Parathyroid adenoma (tissue), 2 donors: ENCODE results near the gene POLR3E.

ENCODE experiments used
- H2AFZ ChIP-seq: fragments of 300-600 bp; sonication (generic); one replicate; pipeline ENCODE4 v1.7.0; 2017; ENCODE audit warnings: antibody characterized with exemption, mild to moderate bottlenecking
- H3K27ac ChIP-seq: fragments of 300-600 bp; sonication (generic); one replicate; pipeline ENCODE4 v1.7.0; 2017
- H3K27me3 ChIP-seq: fragments of 300-600 bp; sonication (generic); one replicate; pipeline ENCODE4 v1.7.0; 2017; ENCODE audit warnings: low read length; ENCODE audit not compliant: control insufficient read depth, insufficient read depth
- H3K36me3 ChIP-seq: fragments of 300-600 bp; sonication (generic); one replicate; pipeline ENCODE4 v1.7.0; 2017; ENCODE audit warnings: low read length; ENCODE audit not compliant: control insufficient read depth, insufficient read depth
- H3K4me1 ChIP-seq: fragments of 300-600 bp; sonication (generic); one replicate; pipeline ENCODE4 v1.7.0; 2017; ENCODE audit warnings: control low read depth
- H3K4me2 ChIP-seq: fragments of 300-600 bp; sonication (generic); one replicate; pipeline ENCODE4 v1.7.0; 2017; ENCODE audit warnings: low read length
- H3K4me3 ChIP-seq: fragments of 300-600 bp; sonication (generic); one replicate; pipeline ENCODE4 v1.7.0; 2017; ENCODE audit warnings: low read depth, low read length
- H3K79me2 ChIP-seq: fragments of 300-600 bp; sonication (generic); one replicate; pipeline ENCODE4 v1.7.0; 2017; ENCODE audit warnings: control low read depth
- H3K9ac ChIP-seq: fragments of 300-600 bp; sonication (generic); one replicate; pipeline ENCODE4 v1.7.0; 2017; ENCODE audit warnings: mild to moderate bottlenecking
- H3K9me3 ChIP-seq: fragments of 300-600 bp; sonication (generic); one replicate; pipeline ENCODE4 v1.7.0; 2017; ENCODE audit warnings: low read length; ENCODE audit not compliant: control insufficient read depth
- TF ChIP-seq, protein P1 (sequence below): fragments of 300-600 bp; sonication (generic); IDR thresholded peaks from one replicate; pipeline ENCODE4 v1.7.0; 2017; ENCODE audit warnings: antibody characterized with exemption, mild to moderate bottlenecking
- donor health status: primary hyperparathyroidism.

The POLR3E gene

DNA sequence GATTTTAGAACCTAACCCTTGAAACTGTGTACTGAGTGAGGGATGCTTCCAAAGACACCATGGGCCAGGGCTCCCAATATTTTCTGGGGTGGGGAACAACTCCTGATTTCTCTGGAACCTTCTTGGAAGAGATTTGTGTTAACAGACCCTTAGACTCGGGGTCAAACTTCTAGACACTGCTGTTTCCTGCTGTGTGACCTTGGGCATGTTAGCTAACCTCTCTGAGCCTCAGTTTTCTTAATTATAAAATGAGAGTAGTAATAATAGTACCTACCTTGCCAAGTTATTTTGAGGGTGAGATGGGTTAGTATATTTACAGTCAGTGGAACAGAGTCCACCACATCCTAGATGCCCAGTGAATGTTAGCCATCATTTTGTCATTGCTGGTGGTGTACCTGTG lies 18.8 kb downstream of the POLR3E start:
- H3K36me3 ChIP-seq, result no peaks in the 10 kb centered on the region
- H3K27ac ChIP-seq, result no peak overlapping the region
- TF ChIP-seq, protein P1, sequence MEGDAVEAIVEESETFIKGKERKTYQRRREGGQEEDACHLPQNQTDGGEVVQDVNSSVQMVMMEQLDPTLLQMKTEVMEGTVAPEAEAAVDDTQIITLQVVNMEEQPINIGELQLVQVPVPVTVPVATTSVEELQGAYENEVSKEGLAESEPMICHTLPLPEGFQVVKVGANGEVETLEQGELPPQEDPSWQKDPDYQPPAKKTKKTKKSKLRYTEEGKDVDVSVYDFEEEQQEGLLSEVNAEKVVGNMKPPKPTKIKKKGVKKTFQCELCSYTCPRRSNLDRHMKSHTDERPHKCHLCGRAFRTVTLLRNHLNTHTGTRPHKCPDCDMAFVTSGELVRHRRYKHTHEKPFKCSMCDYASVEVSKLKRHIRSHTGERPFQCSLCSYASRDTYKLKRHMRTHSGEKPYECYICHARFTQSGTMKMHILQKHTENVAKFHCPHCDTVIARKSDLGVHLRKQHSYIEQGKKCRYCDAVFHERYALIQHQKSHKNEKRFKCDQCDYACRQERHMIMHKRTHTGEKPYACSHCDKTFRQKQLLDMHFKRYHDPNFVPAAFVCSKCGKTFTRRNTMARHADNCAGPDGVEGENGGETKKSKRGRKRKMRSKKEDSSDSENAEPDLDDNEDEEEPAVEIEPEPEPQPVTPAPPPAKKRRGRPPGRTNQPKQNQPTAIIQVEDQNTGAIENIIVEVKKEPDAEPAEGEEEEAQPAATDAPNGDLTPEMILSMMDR, result no peak
- no peaks in the 10 kb centered on the region for H3K9me3 ChIP-seq
- no peak overlapping the region for H3K9ac ChIP-seq
- peaks cover 6% of the 10 kb centered on the region for H3K79me2 ChIP-seq
- H3K4me2 ChIP-seq, result no peak overlapping the region
- H2AFZ ChIP-seq, result no peak overlapping the region
- no peaks in the 10 kb centered on the region for H3K4me1 ChIP-seq
- H3K27me3 ChIP-seq, result no peaks in the 10 kb centered on the region
- H3K4me3 ChIP-seq, result no peak overlapping the region

DNA sequence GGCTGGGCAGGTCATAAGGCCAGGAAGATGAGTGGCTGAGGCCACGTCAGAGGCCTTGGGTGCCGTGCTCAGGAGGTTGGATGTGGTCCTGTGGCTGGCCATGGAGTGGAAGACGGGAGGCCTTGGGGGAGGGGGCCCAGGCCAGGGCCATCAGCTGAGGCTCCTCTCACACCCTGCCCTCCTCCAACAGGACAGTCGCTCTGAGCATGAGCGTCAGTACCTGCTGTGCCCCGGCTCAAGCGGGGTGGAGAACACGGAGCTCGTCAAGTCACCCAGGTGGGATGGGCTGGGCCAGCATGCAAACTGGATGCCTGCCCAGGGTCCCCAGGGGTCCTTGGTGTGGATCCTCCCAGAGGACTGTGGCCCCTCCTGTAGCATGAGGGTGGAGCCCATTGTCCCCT lies 19.2 kb downstream of the POLR3E start:
- Histone ChIP-seq H3K27ac (no peak overlapping the region), H2AFZ (no peak overlapping the region), H3K79me2 (peaks cover 10% of the 10 kb centered on the region), H3K4me2 (no peak overlapping the region), H3K4me1 (no peaks in the 10 kb centered on the region), H3K36me3 (no peaks in the 10 kb centered on the region), H3K9ac (no peak overlapping the region), H3K9me3 (no peaks in the 10 kb centered on the region), H3K4me3 (no peak overlapping the region), H3K27me3 (no peaks in the 10 kb centered on the region)
- TF ChIP-seq, protein P1, result no peak

DNA sequence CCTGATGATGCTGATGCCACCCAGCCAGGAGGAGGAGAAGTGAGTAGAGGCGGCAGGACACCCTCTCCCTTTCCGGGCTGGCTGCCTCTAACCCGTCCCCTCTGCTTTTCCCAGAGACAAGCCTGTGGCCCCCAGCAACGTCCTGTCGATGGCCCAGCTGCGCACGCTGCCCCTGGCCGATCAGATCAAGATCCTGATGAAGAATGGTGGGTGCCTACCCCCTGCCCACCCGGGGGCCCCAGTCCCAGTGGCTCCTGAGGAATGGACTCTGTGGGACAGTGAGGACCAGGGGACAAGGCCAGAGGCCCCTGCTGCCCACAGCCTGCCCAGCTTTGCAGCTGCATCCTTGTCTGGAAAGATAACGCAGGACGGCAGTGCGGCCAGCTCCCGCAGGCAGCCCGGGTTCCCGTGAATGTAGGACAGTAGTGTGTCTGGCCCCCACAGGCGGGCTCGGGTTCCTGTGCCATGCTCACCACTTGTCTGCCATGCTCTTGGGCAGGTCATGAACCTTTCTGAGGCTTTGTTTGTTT lies 19.9 kb downstream of the POLR3E start:
- H3K36me3 ChIP-seq, result no peaks in the 10 kb centered on the region

DNA sequence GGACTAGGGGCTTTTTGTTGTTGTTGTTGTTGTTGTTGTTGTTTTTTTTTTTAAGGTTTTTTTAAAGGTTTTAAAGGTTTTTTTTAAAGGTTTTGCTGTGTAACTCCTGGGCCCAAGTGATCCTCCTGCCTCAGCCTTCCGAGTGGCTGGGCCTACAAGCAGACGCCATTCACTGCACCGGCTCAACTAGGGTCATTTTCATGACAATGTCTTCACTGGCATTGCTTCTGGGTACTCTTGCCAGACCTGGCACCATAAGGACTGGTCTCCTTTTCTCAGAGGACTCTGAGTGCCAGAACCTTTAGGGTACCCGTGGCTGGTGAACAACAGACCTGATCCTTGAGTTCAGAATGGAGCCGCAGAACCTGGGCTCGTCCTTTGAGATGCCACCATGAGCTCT lies 20.4 kb downstream of the POLR3E start:
- Histone ChIP-seq H3K9ac (no peak overlapping the region), H3K4me2 (no peak overlapping the region), H3K4me1 (no peaks in the 10 kb centered on the region), H3K27ac (no peak overlapping the region), H3K36me3 (no peaks in the 10 kb centered on the region), H3K4me3 (no peak overlapping the region), H3K27me3 (no peaks in the 10 kb centered on the region), H3K79me2 (peaks cover 16% of the 10 kb centered on the region), H3K9me3 (no peaks in the 10 kb centered on the region), H2AFZ (no peak overlapping the region)
- TF ChIP-seq, protein P1, result no peak

More for the DNA sequence above, 19.9 kb downstream of the POLR3E start:
- Histone ChIP-seq H3K4me3 (no peak overlapping the region), H3K4me1 (no peaks in the 10 kb centered on the region), H3K79me2 (peaks cover 13% of the 10 kb centered on the region), H2AFZ (no peak overlapping the region), H3K27me3 (no peaks in the 10 kb centered on the region), H3K27ac (no peak overlapping the region), H3K4me2 (no peak overlapping the region), H3K9ac (no peak overlapping the region), H3K9me3 (no peaks in the 10 kb centered on the region)
- TF ChIP-seq, protein P1, result no peak

DNA sequence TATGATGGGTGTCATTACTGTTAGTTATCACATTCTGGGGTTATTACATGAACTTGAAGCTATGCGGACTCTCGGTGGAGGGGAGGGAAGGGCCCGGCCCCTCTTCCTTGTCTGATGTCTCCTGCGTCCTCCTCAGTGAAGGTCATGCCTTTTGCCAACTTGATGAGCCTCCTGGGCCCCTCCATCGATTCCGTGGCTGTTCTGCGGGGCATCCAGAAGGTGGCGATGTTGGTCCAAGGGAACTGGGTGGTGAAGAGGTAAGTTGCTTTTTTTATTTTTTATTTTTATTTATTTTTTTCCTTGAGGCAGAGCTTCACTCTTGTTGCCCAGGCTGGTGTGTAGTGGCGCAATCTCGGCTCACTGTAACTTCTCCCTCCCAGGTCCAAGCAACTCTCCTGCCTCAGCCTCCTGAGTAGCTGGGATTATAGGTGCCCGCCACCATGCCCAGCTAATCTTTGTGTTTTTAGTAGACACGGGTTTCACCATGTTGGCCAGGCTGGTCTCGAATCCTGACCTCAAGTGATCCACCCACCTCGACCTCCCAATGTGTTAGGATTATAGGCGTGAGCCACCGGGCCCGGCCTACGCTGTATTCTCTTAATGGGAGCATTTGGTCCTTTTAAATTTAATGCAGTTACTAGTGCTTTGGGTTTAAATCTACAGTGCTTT lies 21.6 kb downstream of the POLR3E start:
- Histone ChIP-seq H3K4me1 (no peaks in the 10 kb centered on the region), H3K9me3 (no peaks in the 10 kb centered on the region), H3K79me2 (peaks cover 21% of the 10 kb centered on the region), H3K9ac (no peak overlapping the region), H3K27ac (no peak overlapping the region), H3K36me3 (no peaks in the 10 kb centered on the region), H3K4me3 (no peak overlapping the region), H2AFZ (no peak overlapping the region), H3K4me2 (no peak overlapping the region), H3K27me3 (no peaks in the 10 kb centered on the region)
- TF ChIP-seq, protein P1, result peak; percentile 42
